NT2/D1 (cell line): Measurements from ENCODE around the gene HBG2.

Source experiments
- SUZ12 ChIP-seq: IDR thresholded peaks from 2 replicates; pipeline ENCODE4 v1.6.1; 2011; ENCODE audit not compliant: insufficient read length, insufficient read depth; ENCODE audit errors: extremely low read depth
- YY1 ChIP-seq: IDR thresholded peaks from 2 replicates; pipeline ENCODE4 v1.6.1; 2011; ENCODE audit not compliant: insufficient read length, insufficient read depth

DNA sequence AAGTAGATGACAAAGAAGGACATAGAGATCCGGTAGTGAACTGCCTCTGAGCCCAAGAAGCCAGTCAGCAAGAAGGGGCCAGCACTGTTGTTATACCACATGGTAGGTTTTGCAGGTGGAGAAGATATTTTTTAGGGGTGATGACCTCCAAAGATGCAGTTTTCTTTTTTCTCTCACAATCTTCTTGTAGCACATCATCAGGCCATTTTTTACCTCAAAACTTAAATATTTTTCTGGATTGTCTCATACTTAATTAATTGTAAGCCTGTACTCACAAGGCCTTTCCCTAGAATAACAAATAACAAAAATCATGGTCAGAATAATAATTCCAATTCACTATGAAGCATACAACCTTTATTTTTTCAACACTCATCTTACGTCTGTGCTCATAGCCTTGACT lies 47.3 kb upstream of the HBG2 start, which contains the start of gene OR51B4:
- no peak for TF ChIP-seq SUZ12
- TF ChIP-seq YY1, result no peak
